ENCODE measurements around the gene TINAGL1.

The TINAGL1 gene

DNA sequence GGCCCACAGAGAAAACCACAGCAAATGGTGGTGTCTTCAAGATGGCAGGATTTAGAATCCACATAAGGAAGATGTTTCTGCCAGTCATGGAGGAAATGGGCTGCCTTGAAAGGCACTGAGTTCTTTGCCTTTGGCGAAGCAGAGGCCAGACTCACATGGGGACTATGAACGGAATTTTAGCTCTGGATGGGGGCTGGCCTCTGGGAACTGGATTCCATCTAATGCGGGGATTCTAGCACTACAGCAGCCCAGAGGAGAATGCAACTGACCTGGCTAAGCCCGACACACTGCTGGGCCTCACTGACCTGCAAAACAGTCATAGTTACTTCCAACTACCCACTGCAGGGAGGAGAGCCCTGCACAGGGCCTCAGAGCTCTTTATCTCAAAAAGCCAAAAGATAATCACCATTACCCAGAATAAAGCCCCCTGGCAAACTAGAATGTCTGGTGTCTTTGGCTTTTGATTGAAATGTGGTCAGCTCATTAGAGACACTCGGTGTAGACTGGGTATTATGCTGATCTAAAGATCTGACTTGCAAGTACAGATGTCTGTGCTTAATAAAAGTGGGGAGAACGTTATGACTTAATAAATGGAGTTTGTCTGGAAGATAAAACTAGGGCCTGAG is 52.7 kb downstream of the TINAGL1 start:
- no peak for DNase-seq

DNA sequence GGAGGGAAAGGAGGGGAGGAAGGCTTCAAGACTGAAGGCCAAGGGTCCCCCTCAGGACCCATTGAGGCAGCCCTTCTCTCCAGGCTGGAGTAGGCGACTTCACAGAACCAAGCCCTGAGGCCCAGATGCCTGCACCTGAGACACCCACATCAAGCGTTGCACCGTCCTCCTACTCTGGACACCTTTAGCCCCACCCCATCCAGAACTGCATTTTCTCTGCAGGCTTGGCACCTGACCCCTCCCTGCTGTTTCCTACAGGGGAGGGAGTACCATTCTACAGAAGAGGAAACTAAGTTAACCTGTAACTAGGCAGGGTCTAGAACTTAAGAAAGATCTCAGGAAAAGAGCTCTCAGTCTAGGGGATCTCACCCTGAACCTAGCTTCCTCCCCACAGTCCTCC is 56.3 kb downstream of the TINAGL1 start:
- no peak for DNase-seq

DNA sequence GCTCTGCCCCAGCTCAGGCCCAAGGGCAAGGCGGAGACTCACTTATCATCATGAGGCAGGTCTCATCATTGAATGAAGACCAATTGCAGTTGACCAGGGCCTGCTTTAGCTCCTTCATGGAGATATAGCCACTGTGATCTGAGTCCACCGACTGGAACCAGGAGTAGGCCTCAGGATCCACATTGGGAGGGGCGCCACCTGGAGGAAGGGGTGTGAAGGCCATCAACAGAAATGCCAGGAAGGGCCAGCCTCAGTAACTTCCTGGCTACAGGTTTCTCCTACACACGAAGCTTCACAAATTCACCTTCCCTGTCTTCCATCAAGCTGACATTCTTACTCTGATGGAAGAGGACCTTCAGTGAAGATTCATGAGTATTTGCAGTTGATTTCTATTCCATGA is 56.8 kb downstream of the TINAGL1 start:
- no peak for DNase-seq
